ENCODE data around the gene KIF22.

Gene KIF22

GRCh38 chr16:29793153-29793552 lies 2.6 kb downstream of the KIF22 start:
- in situ Hi-C loops (cut with MboI; ENCODE audit: low sequenced_read_pairs): loop anchor here (5.0 kb wide), 1 partner anchor 46 kb away; the partner anchor contains the start of gene C16orf54

- in situ Hi-C loops (cut with MboI; ENCODE audit: low sequenced_read_pairs): loop anchor here (5.0 kb wide), 1 partner anchor 47 kb away; the partner anchor contains the start of gene C16orf54
Observed at GRCh38 chr16:29794231-29794710, 3.7 kb downstream of the KIF22 start.

GRCh38 chr16:29802416-29802935 lies 11.9 kb downstream of the KIF22 start:
- in situ Hi-C loops (cut with MboI; ENCODE audit: low sequenced_read_pairs): no loop called here

- in situ Hi-C loops (cut with MboI; ENCODE audit: low sequenced_read_pairs): no loop called here
Observed at GRCh38 chr16:29804020-29804419, 13.5 kb downstream of the KIF22 start.

GRCh38 chr16:29804455-29805231 lies 14.1 kb downstream of the KIF22 start:
- in situ Hi-C loops (cut with MboI; ENCODE audit: low sequenced_read_pairs): no loop called here

GRCh38 chr16:29805232-29806098 lies 14.9 kb downstream of the KIF22 start:
- in situ Hi-C loops (cut with MboI; ENCODE audit: low sequenced_read_pairs): no loop called here

- in situ Hi-C loops (cut with MboI; ENCODE audit: low sequenced_read_pairs): no loop called here
Observed at GRCh38 chr16:29806099-29806579, 15.6 kb downstream of the KIF22 start, which contains the start of gene MAZ. TSS of gene MAZ (plus strand) at chr16:29806529. CDS start at chr16:29806702, 173 bp downstream.

- in situ Hi-C loops (cut with MboI; ENCODE audit: low sequenced_read_pairs): no loop called here
Observed at GRCh38 chr16:29806641-29807425, 16.3 kb downstream of the KIF22 start.

GRCh38 chr16:29807426-29808218 lies 17.1 kb downstream of the KIF22 start:
- in situ Hi-C loops (cut with MboI; ENCODE audit: low sequenced_read_pairs): no loop called here

- in situ Hi-C loops (cut with MboI; ENCODE audit: low sequenced_read_pairs): no loop called here
Observed at GRCh38 chr16:29808219-29808900, 17.8 kb downstream of the KIF22 start.

GRCh38 chr16:29809031-29809747 lies 18.6 kb downstream of the KIF22 start:
- in situ Hi-C loops (cut with MboI; ENCODE audit: low sequenced_read_pairs): no loop called here

- in situ Hi-C loops (cut with MboI; ENCODE audit: low sequenced_read_pairs): no loop called here
Observed at GRCh38 chr16:29809850-29810698, 19.5 kb downstream of the KIF22 start.

- in situ Hi-C loops (cut with MboI; ENCODE audit: low sequenced_read_pairs): no loop called here
Observed at GRCh38 chr16:29810699-29811169, 20.2 kb downstream of the KIF22 start.

- in situ Hi-C loops (cut with MboI; ENCODE audit: low sequenced_read_pairs): no loop called here
Observed at GRCh38 chr16:29811170-29811895, 20.8 kb downstream of the KIF22 start.

GRCh38 chr16:29811896-29812665 lies 21.5 kb downstream of the KIF22 start, which contains the start of gene PRRT2:
TSS of gene PRRT2 (plus strand) at chr16:29812193. CDS start at chr16:29813055, 862 bp downstream.
- in situ Hi-C loops (cut with MboI; ENCODE audit: low sequenced_read_pairs): no loop called here
